Measurements from ENCODE around the gene FXYD2. TPM values are rescaled to one million over a fixed set of nuclear protein-coding genes. Genes with fewer than 3 reads are reported as not detected.
A peak's percentile ranks its signal among the peaks of the same experiment; 100 is the strongest.

The FXYD2 gene
- total and polyA plus RNA-seq, 2 donors from 2014 or later, result 2,527 to 9,664 TPM

DNA sequence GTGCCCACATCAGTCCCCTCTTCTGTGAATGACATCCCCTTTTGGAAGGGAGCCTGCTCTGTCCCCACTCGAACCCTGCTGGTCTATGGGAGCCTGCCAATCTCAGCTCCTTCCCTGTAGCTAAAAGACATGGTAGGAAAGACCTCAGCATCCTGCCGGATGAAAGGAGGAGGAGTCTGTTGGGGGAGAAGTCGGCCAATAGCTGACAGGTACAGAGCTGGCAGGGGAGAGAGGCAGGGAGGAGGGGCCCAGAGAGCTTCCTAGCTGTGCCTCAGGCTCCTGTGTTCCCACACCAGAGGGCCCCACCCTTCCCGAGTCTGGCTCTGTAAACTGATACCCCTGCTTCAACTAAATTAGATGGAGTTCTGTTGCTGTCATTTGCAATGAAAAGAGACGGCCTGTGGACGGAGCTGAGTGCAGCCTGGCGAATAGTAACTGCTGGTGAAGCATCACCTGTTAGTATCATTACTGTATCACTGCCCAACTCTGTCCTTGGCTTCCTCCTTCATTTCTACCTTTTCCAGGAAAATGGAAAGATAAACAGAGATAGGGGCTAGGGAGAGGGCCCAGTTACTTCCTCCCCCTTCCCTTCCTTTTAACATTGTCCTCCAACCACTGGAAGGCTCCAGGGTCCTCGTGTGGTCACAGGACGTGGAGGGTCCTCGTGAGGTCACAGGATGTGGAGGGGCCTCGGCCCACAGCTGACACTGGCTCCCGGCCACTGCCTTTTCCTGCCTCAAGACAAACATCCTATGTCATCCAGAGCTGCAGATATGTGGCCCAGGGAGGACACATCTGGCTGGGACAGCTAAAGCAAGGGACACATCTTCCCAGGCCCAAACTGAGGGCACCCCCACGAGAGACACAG, 36.8 kb upstream of the FXYD2 start:
- intact Hi-C loops (cut with DNase I), result no loop called here
- FAIRE-seq (no peak), DNase-seq (peak in 4 of 5 donors; percentile 84 to 88 (median 86))
- H3K4me1 ChIP-seq (ENCODE audit: control insufficient read depth in 2 of 3, insufficient read depth in 2 of 3, low read depth in 1 of 3, low read length in 3 of 3), result peaks cover 0 to 16% (median 0%) of the 10 kb centered on the region in 3 donors
- no peak overlapping the region for H3K9ac ChIP-seq (ENCODE audit: low read length in 3 of 3)
- no peaks in the 10 kb centered on the region for H3K36me3 ChIP-seq (ENCODE audit: control insufficient read depth in 2 of 3, insufficient read depth in 3 of 3, low read length in 3 of 3)
- TF ChIP-seq, protein P1, sequence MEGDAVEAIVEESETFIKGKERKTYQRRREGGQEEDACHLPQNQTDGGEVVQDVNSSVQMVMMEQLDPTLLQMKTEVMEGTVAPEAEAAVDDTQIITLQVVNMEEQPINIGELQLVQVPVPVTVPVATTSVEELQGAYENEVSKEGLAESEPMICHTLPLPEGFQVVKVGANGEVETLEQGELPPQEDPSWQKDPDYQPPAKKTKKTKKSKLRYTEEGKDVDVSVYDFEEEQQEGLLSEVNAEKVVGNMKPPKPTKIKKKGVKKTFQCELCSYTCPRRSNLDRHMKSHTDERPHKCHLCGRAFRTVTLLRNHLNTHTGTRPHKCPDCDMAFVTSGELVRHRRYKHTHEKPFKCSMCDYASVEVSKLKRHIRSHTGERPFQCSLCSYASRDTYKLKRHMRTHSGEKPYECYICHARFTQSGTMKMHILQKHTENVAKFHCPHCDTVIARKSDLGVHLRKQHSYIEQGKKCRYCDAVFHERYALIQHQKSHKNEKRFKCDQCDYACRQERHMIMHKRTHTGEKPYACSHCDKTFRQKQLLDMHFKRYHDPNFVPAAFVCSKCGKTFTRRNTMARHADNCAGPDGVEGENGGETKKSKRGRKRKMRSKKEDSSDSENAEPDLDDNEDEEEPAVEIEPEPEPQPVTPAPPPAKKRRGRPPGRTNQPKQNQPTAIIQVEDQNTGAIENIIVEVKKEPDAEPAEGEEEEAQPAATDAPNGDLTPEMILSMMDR (IDR thresholded peaks at IDR 0.05; ENCODE audit: borderline replicate concordance, extremely low read depth, insufficient read depth), result no peak
- H3K9me3 ChIP-seq (ENCODE audit: control insufficient read depth in 2 of 3, insufficient read depth in 1 of 3, low read length in 3 of 3), result no peaks in the 10 kb centered on the region
- peak overlapping the region; percentile 26 to 45 for H3K27ac ChIP-seq (ENCODE audit: low read depth in 2 of 2, low read length in 2 of 2)
- H3K27me3 ChIP-seq (ENCODE audit: control insufficient read depth, insufficient read depth, low read length), result no peaks in the 10 kb centered on the region
- no peak overlapping the region for H3K4me3 ChIP-seq (ENCODE audit: low read length in 3 of 3)

DNA sequence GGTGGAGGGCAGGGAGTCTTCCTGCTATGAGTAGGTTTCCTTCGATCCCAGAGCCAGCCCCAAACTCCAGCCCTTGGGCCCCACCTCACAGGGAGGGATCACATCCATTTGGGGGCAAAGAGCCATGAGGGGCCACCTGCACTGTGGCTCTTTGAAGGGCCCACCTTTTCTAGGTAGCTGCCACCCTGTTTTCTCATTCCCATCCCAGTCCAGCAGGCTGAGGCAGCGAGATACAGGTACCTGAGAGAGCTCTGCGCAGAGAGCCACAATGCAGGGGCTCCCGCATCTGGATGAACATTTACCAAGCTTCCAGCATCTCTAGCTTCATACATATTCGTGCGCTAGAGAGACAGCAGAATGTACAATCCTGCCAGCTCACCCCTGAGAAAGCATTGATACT, 35.6 kb upstream of the FXYD2 start:
- intact Hi-C loops (cut with DNase I), result no loop called here
- no peaks in the 10 kb centered on the region for H3K36me3 ChIP-seq (ENCODE audit: control insufficient read depth in 2 of 3, insufficient read depth in 3 of 3, low read length in 3 of 3)
- no peak overlapping the region for H3K4me3 ChIP-seq (ENCODE audit: low read length in 3 of 3)
- no peaks in the 10 kb centered on the region for H3K9me3 ChIP-seq (ENCODE audit: control insufficient read depth in 2 of 3, insufficient read depth in 1 of 3, low read length in 3 of 3)
- DNase-seq, result peak in 1 of 5 donors; percentile 28
- no peak overlapping the region for H3K9ac ChIP-seq (ENCODE audit: low read length in 3 of 3)
- TF ChIP-seq, protein P1 (IDR thresholded peaks at IDR 0.05; ENCODE audit: borderline replicate concordance, extremely low read depth, insufficient read depth), result no peak
- peaks cover 0 to 16% (median 0%) of the 10 kb centered on the region in 3 donors for H3K4me1 ChIP-seq (ENCODE audit: control insufficient read depth in 2 of 3, insufficient read depth in 2 of 3, low read depth in 1 of 3, low read length in 3 of 3)
- no peaks in the 10 kb centered on the region for H3K27me3 ChIP-seq (ENCODE audit: control insufficient read depth, insufficient read depth, low read length)
- peak overlapping the region in 1 of 2 donors; percentile 47 for H3K27ac ChIP-seq (ENCODE audit: low read depth in 2 of 2, low read length in 2 of 2)
- FAIRE-seq, result no peak

DNA sequence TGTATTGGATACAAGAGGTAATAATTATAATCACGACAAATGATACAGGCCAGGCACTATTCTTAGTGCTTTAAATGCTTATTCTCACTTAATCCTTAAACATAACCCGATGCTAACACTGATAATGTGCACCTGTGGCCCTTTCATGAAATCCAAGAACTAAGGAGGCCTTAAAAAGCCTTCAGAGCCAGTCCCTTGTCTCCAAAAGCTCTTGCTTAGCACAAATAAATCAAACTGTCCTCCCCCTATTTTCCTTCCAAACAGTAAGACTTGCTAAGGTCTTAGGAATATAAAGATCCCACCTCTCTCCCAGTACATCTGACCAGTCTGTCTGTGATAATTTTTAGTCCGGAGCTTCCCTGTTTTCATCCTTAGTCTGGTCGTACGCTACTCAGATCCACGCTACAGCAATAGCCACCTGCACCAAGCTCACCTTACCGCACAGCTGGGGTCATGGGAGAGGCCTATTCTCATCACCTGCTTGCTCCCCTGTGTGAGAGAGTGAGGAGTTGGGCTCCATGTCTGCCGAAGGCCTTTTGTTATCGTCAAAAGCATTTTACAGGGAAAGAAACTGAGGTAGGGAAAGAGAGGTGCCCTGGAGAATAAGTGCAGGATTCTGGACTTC, 35.1 kb upstream of the FXYD2 start:
- Histone ChIP-seq H3K9me3 (ENCODE audit: control insufficient read depth in 2 of 3, insufficient read depth in 1 of 3, low read length in 3 of 3) (no peaks in the 10 kb centered on the region), H3K27me3 (ENCODE audit: control insufficient read depth, insufficient read depth, low read length) (no peaks in the 10 kb centered on the region), H3K36me3 (ENCODE audit: control insufficient read depth in 2 of 3, insufficient read depth in 3 of 3, low read length in 3 of 3) (no peaks in the 10 kb centered on the region), H3K9ac (ENCODE audit: low read length in 3 of 3) (no peak overlapping the region), H3K4me3 (ENCODE audit: low read length in 3 of 3) (no peak overlapping the region), H3K4me1 (ENCODE audit: control insufficient read depth in 2 of 3, insufficient read depth in 2 of 3, low read depth in 1 of 3, low read length in 3 of 3) (peaks cover 0 to 16% (median 0%) of the 10 kb centered on the region in 3 donors), H3K27ac (ENCODE audit: low read depth in 2 of 2, low read length in 2 of 2) (no peak overlapping the region)
- DNase-seq (peak in 3 of 5 donors; percentile 36 to 59 (median 52)), FAIRE-seq (no peak)
- TF ChIP-seq, protein P1 (IDR thresholded peaks at IDR 0.05; ENCODE audit: borderline replicate concordance, extremely low read depth, insufficient read depth), result no peak
- intact Hi-C loops (cut with DNase I), result no loop called here

All from kidney (tissue), 14 donors.